Measurements from ENCODE around the gene OST4.

- TF ChIP-seq RAD51 (IDR thresholded peaks at IDR 0.05) (no peak), POLR2A (IDR thresholded peaks at IDR 0.05; ENCODE audit: low read depth, low read length) (no peak), SREBF1 (IDR thresholded peaks at IDR 0.05; ENCODE audit: low read length) (no peak), NFYB (IDR thresholded peaks at IDR 0.05; ENCODE audit: insufficient read depth, low read depth, low read length) (no peak), MAX (IDR thresholded peaks at IDR 0.05; ENCODE audit: low read depth, low read length) (no peak), RAD21 (IDR thresholded peaks at IDR 0.05; ENCODE audit: insufficient read depth, low read depth, low read length) (no peak), POLR2AphosphoS2 (IDR thresholded peaks at IDR 0.05; ENCODE audit: low read depth, low read length) (no peak), TAF1 (IDR thresholded peaks at IDR 0.05; ENCODE audit: borderline replicate concordance, low read depth, low read length) (no peak), LARP7 (IDR thresholded peaks at IDR 0.05) (no peak), ZNF24 (IDR thresholded peaks at IDR 0.05) (no peak)
- TF ChIP-seq, protein P1, sequence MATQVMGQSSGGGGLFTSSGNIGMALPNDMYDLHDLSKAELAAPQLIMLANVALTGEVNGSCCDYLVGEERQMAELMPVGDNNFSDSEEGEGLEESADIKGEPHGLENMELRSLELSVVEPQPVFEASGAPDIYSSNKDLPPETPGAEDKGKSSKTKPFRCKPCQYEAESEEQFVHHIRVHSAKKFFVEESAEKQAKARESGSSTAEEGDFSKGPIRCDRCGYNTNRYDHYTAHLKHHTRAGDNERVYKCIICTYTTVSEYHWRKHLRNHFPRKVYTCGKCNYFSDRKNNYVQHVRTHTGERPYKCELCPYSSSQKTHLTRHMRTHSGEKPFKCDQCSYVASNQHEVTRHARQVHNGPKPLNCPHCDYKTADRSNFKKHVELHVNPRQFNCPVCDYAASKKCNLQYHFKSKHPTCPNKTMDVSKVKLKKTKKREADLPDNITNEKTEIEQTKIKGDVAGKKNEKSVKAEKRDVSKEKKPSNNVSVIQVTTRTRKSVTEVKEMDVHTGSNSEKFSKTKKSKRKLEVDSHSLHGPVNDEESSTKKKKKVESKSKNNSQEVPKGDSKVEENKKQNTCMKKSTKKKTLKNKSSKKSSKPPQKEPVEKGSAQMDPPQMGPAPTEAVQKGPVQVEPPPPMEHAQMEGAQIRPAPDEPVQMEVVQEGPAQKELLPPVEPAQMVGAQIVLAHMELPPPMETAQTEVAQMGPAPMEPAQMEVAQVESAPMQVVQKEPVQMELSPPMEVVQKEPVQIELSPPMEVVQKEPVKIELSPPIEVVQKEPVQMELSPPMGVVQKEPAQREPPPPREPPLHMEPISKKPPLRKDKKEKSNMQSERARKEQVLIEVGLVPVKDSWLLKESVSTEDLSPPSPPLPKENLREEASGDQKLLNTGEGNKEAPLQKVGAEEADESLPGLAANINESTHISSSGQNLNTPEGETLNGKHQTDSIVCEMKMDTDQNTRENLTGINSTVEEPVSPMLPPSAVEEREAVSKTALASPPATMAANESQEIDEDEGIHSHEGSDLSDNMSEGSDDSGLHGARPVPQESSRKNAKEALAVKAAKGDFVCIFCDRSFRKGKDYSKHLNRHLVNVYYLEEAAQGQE (IDR thresholded peaks at IDR 0.05; ENCODE audit: low read depth, low read length) = no peak
Observed at GRCh38 chr2:27073782-27074181, 2.3 kb upstream of the OST4 start.
